Measurements from ENCODE around the gene EEF1B2. TPM values are rescaled to one million over a fixed set of nuclear protein-coding genes. Genes with fewer than 3 reads are reported as not detected.

EEF1B2 gene
- total RNA-seq, 1 donor: 442 TPM

DNA sequence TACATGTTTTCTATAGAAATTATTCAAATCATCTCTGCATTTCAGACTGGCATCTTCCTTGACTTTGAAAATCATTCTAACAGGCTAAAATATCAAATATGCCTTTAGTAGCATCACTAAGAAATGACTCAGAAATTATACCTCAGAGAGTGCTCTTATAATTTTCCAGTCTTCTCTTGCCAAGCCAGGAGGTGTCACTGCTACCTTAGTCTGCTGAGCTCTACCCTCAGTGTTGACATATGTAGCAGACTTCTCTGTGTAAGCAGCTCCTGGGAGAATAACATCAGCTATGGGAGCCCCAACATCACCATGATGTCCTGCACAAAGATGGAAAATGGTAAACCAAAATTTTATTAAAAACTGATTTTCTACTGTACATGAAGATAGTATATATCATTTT lies 32.0 kb upstream of the EEF1B2 start:
- H3K9me3 ChIP-seq (ENCODE audit: low read depth, low read length): no peaks in the 10 kb centered on the region
- H3K27ac ChIP-seq (ENCODE audit: low read depth, low read length): no peak overlapping the region
- H2AFZ ChIP-seq (ENCODE audit: low read length): no peak overlapping the region
- TF ChIP-seq, protein P1, sequence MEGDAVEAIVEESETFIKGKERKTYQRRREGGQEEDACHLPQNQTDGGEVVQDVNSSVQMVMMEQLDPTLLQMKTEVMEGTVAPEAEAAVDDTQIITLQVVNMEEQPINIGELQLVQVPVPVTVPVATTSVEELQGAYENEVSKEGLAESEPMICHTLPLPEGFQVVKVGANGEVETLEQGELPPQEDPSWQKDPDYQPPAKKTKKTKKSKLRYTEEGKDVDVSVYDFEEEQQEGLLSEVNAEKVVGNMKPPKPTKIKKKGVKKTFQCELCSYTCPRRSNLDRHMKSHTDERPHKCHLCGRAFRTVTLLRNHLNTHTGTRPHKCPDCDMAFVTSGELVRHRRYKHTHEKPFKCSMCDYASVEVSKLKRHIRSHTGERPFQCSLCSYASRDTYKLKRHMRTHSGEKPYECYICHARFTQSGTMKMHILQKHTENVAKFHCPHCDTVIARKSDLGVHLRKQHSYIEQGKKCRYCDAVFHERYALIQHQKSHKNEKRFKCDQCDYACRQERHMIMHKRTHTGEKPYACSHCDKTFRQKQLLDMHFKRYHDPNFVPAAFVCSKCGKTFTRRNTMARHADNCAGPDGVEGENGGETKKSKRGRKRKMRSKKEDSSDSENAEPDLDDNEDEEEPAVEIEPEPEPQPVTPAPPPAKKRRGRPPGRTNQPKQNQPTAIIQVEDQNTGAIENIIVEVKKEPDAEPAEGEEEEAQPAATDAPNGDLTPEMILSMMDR (IDR thresholded peaks at IDR 0.05; ENCODE audit: extremely low read depth, low read depth, low read length): no peak
- H3K4me2 ChIP-seq (ENCODE audit: insufficient read depth, low read length): no peak overlapping the region
- no peaks in the 10 kb centered on the region for H4K20me1 ChIP-seq (ENCODE audit: insufficient read depth, low read length)
- no peaks in the 10 kb centered on the region for H3K79me2 ChIP-seq (ENCODE audit: insufficient read depth, low read length)
- no peak overlapping the region for H3K4me3 ChIP-seq (ENCODE audit: insufficient read depth, low read length)
- H3K36me3 ChIP-seq (ENCODE audit: insufficient read depth, low read length): peaks cover 80% of the 10 kb centered on the region
- DNase-seq (ENCODE audit: insufficient read length, low spot score, missing footprints): no peak
- H3K27me3 ChIP-seq (ENCODE audit: insufficient read depth, low read length): no peaks in the 10 kb centered on the region
- no peaks in the 10 kb centered on the region for H3K4me1 ChIP-seq (ENCODE audit: insufficient read depth, low read length)

DNA sequence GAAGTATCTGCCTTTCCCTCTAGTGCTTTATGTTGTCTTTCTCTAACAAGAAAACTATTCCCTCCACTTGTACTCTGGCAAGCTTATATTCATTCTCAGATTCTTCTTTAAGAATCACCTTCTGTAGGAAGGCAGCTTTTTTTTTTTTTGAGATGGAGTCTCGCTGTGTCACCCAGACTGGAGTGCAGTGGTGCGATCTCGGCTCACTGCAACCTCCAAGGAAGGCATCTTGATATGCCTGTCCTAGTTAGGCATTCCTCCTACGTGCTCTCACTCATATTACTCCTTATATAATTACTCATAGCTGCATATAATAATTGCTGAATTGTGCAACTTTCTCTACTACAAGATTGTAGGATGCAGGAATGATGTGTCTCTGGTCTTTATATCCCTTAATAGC lies 16.2 kb upstream of the EEF1B2 start:
- TF ChIP-seq, protein P1 (IDR thresholded peaks at IDR 0.05; ENCODE audit: extremely low read depth, low read depth, low read length): no peak
- no peak overlapping the region for H3K27ac ChIP-seq (ENCODE audit: low read depth, low read length)
- H3K9me3 ChIP-seq (ENCODE audit: low read depth, low read length): no peaks in the 10 kb centered on the region
- no peak overlapping the region for H2AFZ ChIP-seq (ENCODE audit: low read length)
- no peaks in the 10 kb centered on the region for H3K4me1 ChIP-seq (ENCODE audit: insufficient read depth, low read length)
- H3K79me2 ChIP-seq (ENCODE audit: insufficient read depth, low read length): no peaks in the 10 kb centered on the region
- H3K4me2 ChIP-seq (ENCODE audit: insufficient read depth, low read length): no peak overlapping the region
- H3K27me3 ChIP-seq (ENCODE audit: insufficient read depth, low read length): no peaks in the 10 kb centered on the region
- peaks cover 84% of the 10 kb centered on the region for H3K36me3 ChIP-seq (ENCODE audit: insufficient read depth, low read length)
- no peak for DNase-seq (ENCODE audit: insufficient read length, low spot score, missing footprints)
- H4K20me1 ChIP-seq (ENCODE audit: insufficient read depth, low read length): no peaks in the 10 kb centered on the region
- no peak overlapping the region for H3K4me3 ChIP-seq (ENCODE audit: insufficient read depth, low read length)

DNA sequence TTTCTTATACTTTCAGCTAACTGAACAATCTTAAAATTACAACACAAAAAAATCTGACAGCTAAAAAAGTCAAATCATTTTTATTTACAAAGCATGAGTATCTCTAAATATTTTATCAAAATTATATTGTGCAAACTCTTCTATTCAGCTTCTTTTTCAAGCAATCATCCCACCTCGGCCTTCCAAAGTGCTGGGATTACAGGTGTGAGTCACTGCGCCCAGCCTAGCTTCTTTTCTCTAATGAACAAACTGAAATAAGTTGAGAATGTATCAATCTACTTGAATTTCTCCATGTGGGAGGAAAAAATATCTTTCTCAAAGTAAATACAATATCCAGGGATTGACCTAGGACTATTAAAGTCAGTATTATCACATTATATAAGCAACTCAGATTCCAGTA lies 15.3 kb upstream of the EEF1B2 start:
- TF ChIP-seq, protein P1 (IDR thresholded peaks at IDR 0.05; ENCODE audit: extremely low read depth, low read depth, low read length): no peak
- no peaks in the 10 kb centered on the region for H3K4me1 ChIP-seq (ENCODE audit: insufficient read depth, low read length)
- no peak overlapping the region for H3K4me2 ChIP-seq (ENCODE audit: insufficient read depth, low read length)
- no peaks in the 10 kb centered on the region for H3K27me3 ChIP-seq (ENCODE audit: insufficient read depth, low read length)
- H4K20me1 ChIP-seq (ENCODE audit: insufficient read depth, low read length): no peaks in the 10 kb centered on the region
- no peak overlapping the region for H2AFZ ChIP-seq (ENCODE audit: low read length)
- no peak overlapping the region for H3K27ac ChIP-seq (ENCODE audit: low read depth, low read length)
- no peak for DNase-seq (ENCODE audit: insufficient read length, low spot score, missing footprints)
- no peaks in the 10 kb centered on the region for H3K9me3 ChIP-seq (ENCODE audit: low read depth, low read length)
- H3K4me3 ChIP-seq (ENCODE audit: insufficient read depth, low read length): no peak overlapping the region
- no peaks in the 10 kb centered on the region for H3K79me2 ChIP-seq (ENCODE audit: insufficient read depth, low read length)
- peaks cover 83% of the 10 kb centered on the region for H3K36me3 ChIP-seq (ENCODE audit: insufficient read depth, low read length)

DNA sequence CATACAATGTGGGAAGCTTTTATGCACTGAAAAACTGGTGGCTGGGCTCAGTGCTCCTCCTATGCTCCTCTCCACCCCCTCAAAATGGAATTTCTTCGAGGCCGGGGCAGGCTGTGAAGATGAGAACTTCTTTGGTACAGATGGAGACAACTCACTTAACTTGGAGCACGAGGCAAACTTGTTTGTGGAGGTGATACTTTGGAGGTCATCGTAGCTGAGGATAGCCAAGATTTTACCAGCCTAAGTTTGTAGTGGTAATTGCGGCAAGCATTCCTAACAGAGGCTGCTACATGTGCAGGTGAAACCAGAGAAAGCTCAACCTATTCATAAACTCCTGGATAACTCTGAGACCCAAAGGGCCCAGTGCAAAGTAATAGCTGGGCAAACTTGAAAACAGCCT lies 14.0 kb upstream of the EEF1B2 start:
- Histone ChIP-seq H3K27ac (ENCODE audit: low read depth, low read length) (no peak overlapping the region), H3K4me2 (ENCODE audit: insufficient read depth, low read length) (no peak overlapping the region), H3K79me2 (ENCODE audit: insufficient read depth, low read length) (peaks cover 8% of the 10 kb centered on the region), H2AFZ (ENCODE audit: low read length) (no peak overlapping the region), H3K36me3 (ENCODE audit: insufficient read depth, low read length) (peaks cover 75% of the 10 kb centered on the region), H3K4me1 (ENCODE audit: insufficient read depth, low read length) (no peaks in the 10 kb centered on the region), H4K20me1 (ENCODE audit: insufficient read depth, low read length) (peaks cover 3% of the 10 kb centered on the region), H3K4me3 (ENCODE audit: insufficient read depth, low read length) (no peak overlapping the region), H3K9me3 (ENCODE audit: low read depth, low read length) (no peaks in the 10 kb centered on the region), H3K27me3 (ENCODE audit: insufficient read depth, low read length) (no peaks in the 10 kb centered on the region)
- TF ChIP-seq, protein P1 (IDR thresholded peaks at IDR 0.05; ENCODE audit: extremely low read depth, low read depth, low read length): no peak
- no peak for DNase-seq (ENCODE audit: insufficient read length, low spot score, missing footprints)
